ENCODE measurements around the gene ZNF692.

Gene ZNF692

GRCh38 chr1:248825136-248825535 lies 33.7 kb downstream of the ZNF692 start:
- TF ChIP-seq TEAD4 (IDR thresholded peaks at IDR 0.05), result no peak
- TF ChIP-seq CEBPB (IDR thresholded peaks at IDR 0.05), result no peak
- no peak for TF ChIP-seq NFIC (IDR thresholded peaks at IDR 0.05)
- no peak for TF ChIP-seq YY1 (IDR thresholded peaks at IDR 0.05; ENCODE audit: low read depth)
- TF ChIP-seq CREB1 (IDR thresholded peaks at IDR 0.05; ENCODE audit: low read depth), result no peak
- TF ChIP-seq ZBTB7A (IDR thresholded peaks at IDR 0.05; ENCODE audit: low read depth), result no peak
- no peak for TF ChIP-seq USF1 (IDR thresholded peaks at IDR 0.05)
- no peak for TF ChIP-seq REST (IDR thresholded peaks at IDR 0.05; ENCODE audit: low read depth)
- TF ChIP-seq MAX (IDR thresholded peaks at IDR 0.05), result no peak
- no peak for TF ChIP-seq FOXM1 (IDR thresholded peaks at IDR 0.05; ENCODE audit: borderline replicate concordance, low read depth)
- no peak for TF ChIP-seq RAD21 (IDR thresholded peaks at IDR 0.05; ENCODE audit: low read depth)

GRCh38 chr1:248824701-248825100 lies 34.2 kb downstream of the ZNF692 start:
- no peak for TF ChIP-seq YY1 (IDR thresholded peaks at IDR 0.05; ENCODE audit: low read depth)
- TF ChIP-seq CEBPB (IDR thresholded peaks at IDR 0.05), result no peak
- no peak for TF ChIP-seq RAD21 (IDR thresholded peaks at IDR 0.05; ENCODE audit: low read depth)
- no peak for TF ChIP-seq TCF12 (IDR thresholded peaks at IDR 0.05; ENCODE audit: low read depth)
- TF ChIP-seq REST (IDR thresholded peaks at IDR 0.05; ENCODE audit: low read depth), result no peak
- no peak for TF ChIP-seq ZBTB7A (IDR thresholded peaks at IDR 0.05; ENCODE audit: low read depth)
- no peak for TF ChIP-seq CREB1 (IDR thresholded peaks at IDR 0.05; ENCODE audit: low read depth)
- no peak for TF ChIP-seq EGR1 (IDR thresholded peaks at IDR 0.05)
- TF ChIP-seq USF1 (IDR thresholded peaks at IDR 0.05), result no peak
- TF ChIP-seq TEAD4 (IDR thresholded peaks at IDR 0.05), result no peak
- no peak for TF ChIP-seq FOXM1 (IDR thresholded peaks at IDR 0.05; ENCODE audit: borderline replicate concordance, low read depth)
- TF ChIP-seq MAX (IDR thresholded peaks at IDR 0.05), result no peak
- TF ChIP-seq TAF1 (IDR thresholded peaks at IDR 0.05; ENCODE audit: low read depth), result no peak
- TF ChIP-seq EP300 (IDR thresholded peaks at IDR 0.05; ENCODE audit: borderline replicate concordance), result no peak
- no peak for TF ChIP-seq NFIC (IDR thresholded peaks at IDR 0.05)

GRCh38 chr1:248824301-248824700 lies 34.6 kb downstream of the ZNF692 start:
- TF ChIP-seq MAX (IDR thresholded peaks at IDR 0.05) (no peak), FOXM1 (IDR thresholded peaks at IDR 0.05; ENCODE audit: borderline replicate concordance, low read depth) (no peak), NFIC (IDR thresholded peaks at IDR 0.05) (no peak), TEAD4 (IDR thresholded peaks at IDR 0.05) (no peak), CEBPB (IDR thresholded peaks at IDR 0.05) (no peak), USF1 (IDR thresholded peaks at IDR 0.05) (no peak), EP300 (IDR thresholded peaks at IDR 0.05; ENCODE audit: borderline replicate concordance) (no peak), TAF1 (IDR thresholded peaks at IDR 0.05; ENCODE audit: low read depth) (no peak), REST (IDR thresholded peaks at IDR 0.05; ENCODE audit: low read depth) (no peak), YY1 (IDR thresholded peaks at IDR 0.05; ENCODE audit: low read depth) (no peak), CREB1 (IDR thresholded peaks at IDR 0.05; ENCODE audit: low read depth) (no peak), RAD21 (IDR thresholded peaks at IDR 0.05; ENCODE audit: low read depth) (no peak)

- TF ChIP-seq ZBTB7A (IDR thresholded peaks at IDR 0.05; ENCODE audit: low read depth) (no peak), REST (IDR thresholded peaks at IDR 0.05; ENCODE audit: low read depth) (no peak), MAX (IDR thresholded peaks at IDR 0.05) (no peak), TAF1 (IDR thresholded peaks at IDR 0.05; ENCODE audit: low read depth) (no peak), CEBPB (IDR thresholded peaks at IDR 0.05) (no peak), TCF12 (IDR thresholded peaks at IDR 0.05; ENCODE audit: low read depth) (no peak), USF1 (IDR thresholded peaks at IDR 0.05) (no peak), EGR1 (IDR thresholded peaks at IDR 0.05) (no peak), CREB1 (IDR thresholded peaks at IDR 0.05; ENCODE audit: low read depth) (no peak), FOXM1 (IDR thresholded peaks at IDR 0.05; ENCODE audit: borderline replicate concordance, low read depth) (no peak)
These were observed 35.3 kb downstream of the ZNF692 start for GRCh38 chr1:248823517-248824001.

Measured in Ishikawa (cell line).